Common myeloid progenitor, CD34-positive (primary cell): ENCODE measurements around the gene ASRGL1.

ENCODE experiments used
- CTCF ChIA-PET: fragments of 350-600 bp; sonication (Branson Sonifier 250); formaldehyde crosslinking; loops from one replicate; lab custom pipeline; 2021; ENCODE audit warnings: antibody characterized with exemption; lab: Charles Lee
- POLR2A ChIA-PET: fragments of 350-600 bp; sonication (Branson Sonifier 250); formaldehyde crosslinking; loops from one replicate; lab custom pipeline; 2021; ENCODE audit warnings: antibody characterized with exemption; lab: Charles Lee
- DNase-seq, 3 donors: peaks; one replicate each; pipeline versions ENCODE4 v3.0.0 to v3.0.0-alpha.2; 2013
- H3K27ac ChIP-seq, 2 experiments: 1 replicate in 1 of 2; 2 replicates in 1 of 2; pipeline ENCODE4 v1.7.0; 2013; ENCODE audit warnings: inconsistent platforms in 2 of 2, low read length in 2 of 2, mild to moderate bottlenecking in 2 of 2, low read depth in 1 of 2, moderate library complexity in 1 of 2; ENCODE audit not compliant: severe bottlenecking in 2 of 2, insufficient read depth in 1 of 2, poor library complexity in 1 of 2
- H3K27me3 ChIP-seq, 5 experiments: replicated peaks in 2 of 5; 1 replicate in 3 of 5; 2 replicates in 2 of 5; pipeline versions ENCODE4 v1.6.1 to v1.7.0; 2013; ENCODE audit warnings: low read length in 4 of 5, mild to moderate bottlenecking in 2 of 5, moderate library complexity in 2 of 5, inconsistent platforms in 1 of 5; ENCODE audit not compliant: insufficient read depth in 5 of 5, control insufficient read depth in 4 of 5
- H3K36me3 ChIP-seq, 4 experiments: 1 replicate in 2 of 4; 2 replicates in 2 of 4; pipeline versions ENCODE4 v1.6.1 to v1.7.0; 2013; ENCODE audit warnings: low read length in 3 of 4, control low read depth in 1 of 4, mild to moderate bottlenecking in 1 of 4; ENCODE audit not compliant: control insufficient read depth in 4 of 4, insufficient read depth in 4 of 4
- H3K4me1 ChIP-seq, 4 experiments: 1 replicate in 3 of 4; 2 replicates in 1 of 4; pipeline versions ENCODE4 v1.6.1 to v1.7.1; 2013; ENCODE audit warnings: low read length in 3 of 4, mild to moderate bottlenecking in 3 of 4, control low read depth in 1 of 4, inconsistent platforms in 1 of 4, moderate library complexity in 1 of 4; ENCODE audit not compliant: control insufficient read depth in 4 of 4, insufficient read depth in 4 of 4; ENCODE audit errors: control extremely low read depth in 1 of 4
- H3K4me3 ChIP-seq, 7 experiments: 1 replicate in 4 of 7; 2 replicates in 3 of 7; pipeline versions ENCODE4 v1.5.1 to v1.7.0; 2013; ENCODE audit warnings: mild to moderate bottlenecking in 7 of 7, low read length in 6 of 7, moderate library complexity in 6 of 7, inconsistent platforms in 2 of 7, low read depth in 2 of 7, control low read depth in 1 of 7; ENCODE audit not compliant: insufficient read depth in 4 of 7, control insufficient read depth in 1 of 7; ENCODE audit errors: extremely low read depth in 1 of 7
- H3K9me3 ChIP-seq, 5 experiments: 1 replicate in 4 of 5; 2 replicates in 1 of 5; pipeline versions ENCODE4 v1.6.1 to v1.7.1; 2013; ENCODE audit warnings: low read length in 4 of 5, mild to moderate bottlenecking in 2 of 5, inconsistent platforms in 1 of 5, low read depth in 1 of 5, moderate library complexity in 1 of 5; ENCODE audit not compliant: control insufficient read depth in 4 of 5, insufficient read depth in 2 of 5; ENCODE audit errors: control extremely low read depth in 1 of 5
- whole genome bisulfite sequencing: methylation state at CpG from one replicate; pipeline ENCODE4 v1.1.5; 2013; ENCODE audit not compliant: insufficient coverage; 5-methylcytosine and 5-hydroxymethylcytosine counted together

The ASRGL1 gene

DNA sequence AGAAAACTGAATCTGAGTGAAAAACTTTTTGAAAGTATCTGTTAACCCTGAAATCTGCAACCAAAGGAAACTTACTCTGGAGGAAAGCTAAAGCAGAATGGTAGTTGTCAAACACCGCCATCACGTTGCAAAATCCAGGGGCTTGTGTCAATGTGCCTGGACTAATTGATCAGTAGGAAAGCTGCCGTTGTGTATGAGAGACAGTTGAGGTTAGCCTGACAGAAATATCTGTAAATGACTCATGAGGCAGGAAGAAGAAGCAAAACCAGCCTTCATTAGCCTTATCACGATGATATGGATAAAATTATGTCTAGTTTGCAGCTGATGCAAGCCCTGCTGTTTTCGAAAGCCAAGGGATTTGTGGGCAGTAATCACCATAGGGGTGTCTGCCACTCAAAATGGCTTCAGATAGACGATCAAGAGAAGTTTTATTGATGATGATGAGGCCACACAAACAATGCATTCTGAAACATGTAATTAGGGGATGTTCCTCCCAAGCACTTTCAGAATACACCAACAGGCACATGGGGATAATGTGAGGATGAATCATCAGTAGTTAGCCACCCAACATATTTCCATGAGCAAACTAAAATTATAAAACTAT, 90.5 kb downstream of the ASRGL1 start:
- no peaks in the 10 kb centered on the region for H3K9me3 ChIP-seq
- no peaks in the 10 kb centered on the region for H3K27me3 ChIP-seq
- ChIA-PET POLR2A (interaction anchor here (0.9 kb wide), 1 partner anchor 24 kb away, joined by 5 read pairs; no protein-coding TSS in a partner anchor), CTCF (interaction anchor here (0.6 to 9.5 kb wide), 5 partner anchors 13 to 131 kb away, joined by 3 to 94 read pairs (median 4); no protein-coding TSS in a partner anchor)
- H3K4me3 ChIP-seq, result no peak overlapping the region
- DNase-seq, result peak; percentile 43 to 77 (median 57)
- WGBS, result 53% methylated on average over 2 of the region's 6 CpGs
- no peaks in the 10 kb centered on the region for H3K36me3 ChIP-seq
- peak overlapping the region in 1 of 2 experiments; percentile 18 for H3K27ac ChIP-seq
- peaks cover 0 to 43% (median 31%) of the 10 kb centered on the region in 4 experiments for H3K4me1 ChIP-seq

GRCh38 chr11:62428871-62429560, 91.8 kb downstream of the ASRGL1 start:
- H3K4me1 ChIP-seq, result peaks cover 8 to 56% (median 44%) of the 10 kb centered on the region in 4 experiments
- H3K27me3 ChIP-seq, result no peaks in the 10 kb centered on the region
- WGBS, result 90% methylated on average over 6 of the region's 8 CpGs
- H3K4me3 ChIP-seq, result no peak overlapping the region
- H3K36me3 ChIP-seq, result no peaks in the 10 kb centered on the region
- CTCF ChIA-PET, result interaction anchor here (0.6 to 9.5 kb wide), 11 partner anchors 10 to 165 kb away, joined by 3 to 94 read pairs (median 3); no protein-coding TSS in a partner anchor
- H3K27ac ChIP-seq, result no peak overlapping the region
- DNase-seq, result no peak
- no peaks in the 10 kb centered on the region for H3K9me3 ChIP-seq
- POLR2A ChIA-PET, result interaction anchor here (0.6 to 1.0 kb wide), 2 partner anchors 15 to 139 kb away, joined by 3 read pairs; no protein-coding TSS in a partner anchor

DNA sequence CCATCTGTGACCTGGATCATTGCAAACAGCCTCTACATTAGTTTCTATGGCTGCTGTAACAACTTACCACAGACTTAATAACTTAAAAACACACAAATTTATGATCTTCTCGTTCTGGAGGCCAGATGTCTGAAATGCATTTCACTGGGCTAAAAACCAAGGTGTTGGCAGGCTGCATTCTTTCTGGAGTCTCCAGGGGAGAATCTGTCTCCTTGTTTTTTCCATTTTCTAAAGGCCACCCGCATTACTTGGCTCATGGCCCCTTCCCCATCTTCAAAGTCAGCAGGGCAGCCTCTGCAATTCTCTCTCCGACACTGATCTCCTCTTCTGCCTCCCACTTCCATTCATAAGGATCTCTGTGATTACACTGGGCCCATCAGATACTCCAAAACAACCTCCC, 93.2 kb downstream of the ASRGL1 start:
- no peaks in the 10 kb centered on the region for H3K36me3 ChIP-seq
- 89% methylated on average over 3 of the region's 3 CpGs for WGBS
- H3K27ac ChIP-seq, result no peak overlapping the region
- no peak overlapping the region for H3K4me3 ChIP-seq
- CTCF ChIA-PET, result interaction anchor here (1.8 kb wide), 1 partner anchor 78 kb away, joined by 5 read pairs; no protein-coding TSS in a partner anchor
- no peaks in the 10 kb centered on the region for H3K27me3 ChIP-seq
- no peak for DNase-seq
- H3K4me1 ChIP-seq, result peaks cover 8 to 63% (median 51%) of the 10 kb centered on the region in 4 experiments
- no peaks in the 10 kb centered on the region for H3K9me3 ChIP-seq
- POLR2A ChIA-PET, result no interaction called here

DNA sequence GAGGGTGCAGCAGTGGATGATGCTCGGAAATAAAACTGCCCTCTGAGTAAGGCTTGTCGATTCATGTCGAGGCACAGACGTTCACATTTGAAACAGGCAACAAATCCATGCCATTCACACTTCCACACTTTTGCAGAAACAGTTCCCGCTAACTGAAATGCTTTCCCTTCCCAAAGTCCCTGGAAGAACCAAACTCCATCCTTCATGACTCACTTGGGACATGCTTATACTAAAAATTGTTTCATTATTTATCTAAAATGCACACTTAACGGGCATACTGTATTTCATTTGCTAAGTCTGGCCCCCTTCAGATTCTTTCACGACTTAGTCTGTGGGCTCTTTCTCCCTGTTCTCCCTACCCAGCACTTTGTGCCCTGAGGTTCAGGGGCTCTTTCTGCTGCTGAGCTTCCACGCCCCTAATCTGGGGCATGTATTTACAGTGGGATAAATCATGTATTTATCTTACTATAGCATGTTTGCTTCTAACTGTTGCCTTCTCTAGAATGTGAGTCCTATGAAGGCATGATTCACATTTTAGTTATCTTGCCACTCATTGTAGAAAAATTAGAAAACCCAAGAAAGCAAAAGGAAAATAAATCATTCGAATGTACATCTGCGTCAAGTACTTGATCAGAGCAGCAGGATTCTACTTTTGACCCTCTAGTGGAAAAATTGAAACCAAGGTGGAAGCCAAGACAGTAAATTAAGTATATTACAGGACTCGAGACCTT, 94.1 kb downstream of the ASRGL1 start:
- POLR2A ChIA-PET, result no interaction called here
- no peak overlapping the region for H3K4me3 ChIP-seq

GRCh38 chr11:62432695-62433094, 95.4 kb downstream of the ASRGL1 start:
- Histone ChIP-seq H3K4me3 (no peak overlapping the region), H3K4me1 (peaks cover 14 to 58% (median 48%) of the 10 kb centered on the region in 4 experiments), H3K27me3 (no peaks in the 10 kb centered on the region), H3K9me3 (no peaks in the 10 kb centered on the region), H3K36me3 (no peaks in the 10 kb centered on the region), H3K27ac (no peak overlapping the region)
- CTCF ChIA-PET, result interaction anchor here (1.3 to 2.9 kb wide), 2 partner anchors 8 to 110 kb away, joined by 5 to 13 read pairs; no protein-coding TSS in a partner anchor
- WGBS, result 90% methylated on average over 4 of the region's 9 CpGs
- POLR2A ChIA-PET, result no interaction called here
- no peak for DNase-seq

More for the DNA sequence above, 94.1 kb downstream of the ASRGL1 start:
- CTCF ChIA-PET, result interaction anchor here (0.7 kb wide), 1 partner anchor 59 kb away, joined by 3 read pairs; no protein-coding TSS in a partner anchor
- 76% methylated on average over 7 of the region's 11 CpGs for WGBS
- no peaks in the 10 kb centered on the region for H3K27me3 ChIP-seq
- no peaks in the 10 kb centered on the region for H3K9me3 ChIP-seq
- no peak for DNase-seq
- no peak overlapping the region for H3K27ac ChIP-seq
- no peaks in the 10 kb centered on the region for H3K36me3 ChIP-seq
- H3K4me1 ChIP-seq, result peaks cover 14 to 70% (median 58%) of the 10 kb centered on the region in 4 experiments

- CTCF ChIA-PET, result interaction anchor here (1.3 to 2.9 kb wide), 3 partner anchors 9 to 110 kb away, joined by 5 to 13 read pairs (median 5); no protein-coding TSS in a partner anchor
- peaks cover 14 to 55% (median 44%) of the 10 kb centered on the region in 4 experiments for H3K4me1 ChIP-seq
- POLR2A ChIA-PET, result interaction anchor here (0.6 kb wide), 1 partner anchor 118 kb away, joined by 3 read pairs; no protein-coding TSS in a partner anchor
- H3K27ac ChIP-seq, result no peak overlapping the region
- 32% methylated on average over 13 of the region's 16 CpGs for WGBS
- DNase-seq, result peak in 2 of 3 donors; percentile 17 to 34
- H3K27me3 ChIP-seq, result no peaks in the 10 kb centered on the region
- H3K9me3 ChIP-seq, result no peaks in the 10 kb centered on the region
- H3K36me3 ChIP-seq, result no peaks in the 10 kb centered on the region
- H3K4me3 ChIP-seq, result peak overlapping the region in 3 of 7 experiments; percentile 13 to 56 (median 44)
These were observed 96.1 kb downstream of the ASRGL1 start for GRCh38 chr11:62433141-62433903.
